Fibroblast of mammary gland (primary cell): ENCODE results near the gene BTD.
A peak's percentile ranks its signal among the peaks of the same experiment; 100 is the strongest.

Experiments
- DNase-seq: peaks from one replicate; pipeline ENCODE4 v3.0.0-alpha.2; 2010; ENCODE audit warnings: low read depth
- H3K4me3 ChIP-seq: 2 replicates; pipeline ENCODE4 v1.5.1; 2011; ENCODE audit warnings: low read depth, mild to moderate bottlenecking, low read length, moderate library complexity; ENCODE audit not compliant: control insufficient read depth
- CTCF ChIP-seq: conservative IDR thresholded peaks from 2 replicates; pipeline ENCODE4 v1.5.1; 2011; ENCODE audit warnings: low read depth, low read length, inconsistent platforms; ENCODE audit not compliant: control insufficient read depth, insufficient read depth

Gene BTD

GRCh38 chr3:15664144-15664543 lies 62.6 kb downstream of the BTD start:
- no peak overlapping the region for H3K4me3 ChIP-seq
- TF ChIP-seq CTCF: no peak
- DNase-seq: no peak

GRCh38 chr3:15665510-15666150 lies 64.1 kb downstream of the BTD start:
- no peak overlapping the region for H3K4me3 ChIP-seq
- TF ChIP-seq CTCF: no peak
- DNase-seq: peak; percentile 40

- TF ChIP-seq CTCF: no peak
- H3K4me3 ChIP-seq: no peak overlapping the region
- DNase-seq: no peak
These were observed 64.7 kb downstream of the BTD start for GRCh38 chr3:15666277-15666676.

- DNase-seq: no peak
- H3K4me3 ChIP-seq: no peak overlapping the region
- TF ChIP-seq CTCF: no peak
These were observed 65.9 kb downstream of the BTD start for GRCh38 chr3:15667484-15667883.

- DNase-seq: no peak
- no peak for TF ChIP-seq CTCF
- H3K4me3 ChIP-seq: no peak overlapping the region
These were observed 72.0 kb downstream of the BTD start for GRCh38 chr3:15673536-15673935.

- no peak for DNase-seq
- TF ChIP-seq CTCF: no peak
- H3K4me3 ChIP-seq: no peak overlapping the region
These were observed 74.7 kb downstream of the BTD start for GRCh38 chr3:15676259-15676658.

GRCh38 chr3:15679306-15679705 lies 77.8 kb downstream of the BTD start:
- no peak overlapping the region for H3K4me3 ChIP-seq
- no peak for DNase-seq
- no peak for TF ChIP-seq CTCF
